Naive B cell (primary cell): ENCODE measurements around the gene EIF3I. TPM values are rescaled to one million over a fixed set of nuclear protein-coding genes. Genes with fewer than 3 reads are reported as not detected.
A peak's percentile ranks its signal among the peaks of the same experiment; 100 is the strongest.
"Not testable (repeated sequence)": the region's sequence is repeated elsewhere in the genome, so short reads cannot be mapped to it uniquely, and the experiment has no call there.

Experiments
- ATAC-seq, 2 donors: fragments of 150-1000 bp; cut with Tn5 transposase; 2 replicates each; pipeline ENCODE4 v1.10.0; 2021; ENCODE audit warnings: low read depth in 2 of 2, mild to moderate bottlenecking in 2 of 2, moderate library complexity in 2 of 2
- DNase-seq: peaks from one replicate; pipeline ENCODE4 v3.0.0; 2022
- H3K27ac Mint-ChIP-seq, 6 donors: one replicate each; pipeline ENCODE4 v1.8.0; 2020 to 2022; ENCODE audit warnings: mild to moderate bottlenecking in 6 of 6, mixed read lengths in 6 of 6, moderate library complexity in 5 of 6, inconsistent platforms in 2 of 6
- H3K27me3 Mint-ChIP-seq, 3 donors: one replicate each; pipeline ENCODE4 v1.8.0; 2021 to 2022; ENCODE audit warnings: mixed read lengths in 3 of 3, mild to moderate bottlenecking in 1 of 3
- H3K36me3 Mint-ChIP-seq, 2 donors: one replicate each; pipeline ENCODE4 v1.8.0; 2020 to 2022; ENCODE audit warnings: mixed read lengths in 2 of 2, inconsistent platforms in 1 of 2, mild to moderate bottlenecking in 1 of 2
- H3K4me1 Mint-ChIP-seq, 3 donors: one replicate each; pipeline ENCODE4 v1.8.0; 2020 to 2022; ENCODE audit warnings: mixed read lengths in 3 of 3, inconsistent platforms in 1 of 3, mild to moderate bottlenecking in 1 of 3, moderate library complexity in 1 of 3
- H3K4me3 Mint-ChIP-seq, 8 donors: one replicate each; pipeline ENCODE4 v1.8.0; 2020 to 2022; ENCODE audit warnings: mild to moderate bottlenecking in 8 of 8, mixed read lengths in 8 of 8, moderate library complexity in 8 of 8, inconsistent platforms in 2 of 8
- H3K9me3 Mint-ChIP-seq, 7 donors: one replicate each; pipeline ENCODE4 v1.8.0; 2020 to 2022; ENCODE audit warnings: mixed read lengths in 7 of 7, mild to moderate bottlenecking in 5 of 7, inconsistent platforms in 2 of 7, moderate library complexity in 1 of 7
- polyA plus RNA-seq, 6 donors: library from polyadenylated mRNA; unstranded; fragments of 300-500 nt; fragmentation: Illumina TruSeq; gene quantifications; one replicate each; pipeline ENCODE4 v1.2.3, GENCODE V29; 2021; ENCODE audit warnings: low read depth in 6 of 6

The EIF3I gene
- polyA plus RNA-seq, 6 donors from 2014 or later: 152 to 251 (median 180) TPM

- Mint-ChIP-seq H3K9me3 (no peaks in the 10 kb centered on the region), H3K4me1 (peaks cover 55 to 77% (median 76%) of the 10 kb centered on the region in 3 donors)
Observed at GRCh38 chr1:32247983-32248889, 26.0 kb downstream of the EIF3I start.

GRCh38 chr1:32249831-32250525 is 27.8 kb downstream of the EIF3I start:
- peak overlapping the region; percentile 76 to 92 (median 85) for H3K4me3 Mint-ChIP-seq
- peak; percentile 87 to 89 for ATAC-seq
- no peaks in the 10 kb centered on the region for H3K36me3 Mint-ChIP-seq
- peaks cover 62 to 90% (median 89%) of the 10 kb centered on the region in 3 donors for H3K4me1 Mint-ChIP-seq
- no peaks in the 10 kb centered on the region for H3K27me3 Mint-ChIP-seq
- H3K9me3 Mint-ChIP-seq: no peaks in the 10 kb centered on the region
- H3K27ac Mint-ChIP-seq: peak overlapping the region; percentile 95 to 99 (median 98)
- DNase-seq: peak; percentile 92

More at GRCh38 chr1:32247983-32248889, 26.0 kb downstream of the EIF3I start:
- Mint-ChIP-seq H3K4me3 (peak overlapping the region; percentile 44 to 93 (median 84)), H3K27ac (peak overlapping the region; percentile 62 to 99 (median 91)), H3K27me3 (no peaks in the 10 kb centered on the region), H3K36me3 (no peaks in the 10 kb centered on the region)
- DNase-seq: peak; percentile 66
- ATAC-seq: no peak

GRCh38 chr1:32250893-32251716 is 28.9 kb downstream of the EIF3I start, which contains the start of gene LCK:
LCK (plus strand) TSS chr1:32251265; CDS start chr1:32274330, 23,065 bp downstream.
- H3K4me3 Mint-ChIP-seq: peak within 1 kb of the TSS; percentile 76 to 92 (median 87)
- peaks cover 61 to 90% (median 83%) of the 10 kb centered on the region in 3 donors for H3K4me1 Mint-ChIP-seq
- DNase-seq (peak; percentile 62), ATAC-seq (peak; percentile 13)
- peak within 1 kb of the TSS; percentile 95 to 99 (median 98) for H3K27ac Mint-ChIP-seq
- no peaks in the 10 kb centered on the region for H3K27me3 Mint-ChIP-seq
- H3K36me3 Mint-ChIP-seq: no peaks in the 10 kb centered on the region
- H3K9me3 Mint-ChIP-seq: no peaks in the 10 kb centered on the region

- H3K4me1 Mint-ChIP-seq: peaks cover 35 to 68% (median 41%) of the 10 kb centered on the region in 3 donors
- H3K4me3 Mint-ChIP-seq: peak overlapping the region in 2 of 8 donors; percentile 27 to 44
- no peaks in the 10 kb centered on the region for H3K36me3 Mint-ChIP-seq
- ATAC-seq: no peak
- no peaks in the 10 kb centered on the region for H3K9me3 Mint-ChIP-seq
- no peaks in the 10 kb centered on the region for H3K27me3 Mint-ChIP-seq
- H3K27ac Mint-ChIP-seq: peak overlapping the region in 2 of 6 donors; percentile 32 to 44
- DNase-seq: no peak
Observed at GRCh38 chr1:32255072-32256071, 33.2 kb downstream of the EIF3I start.

- H3K36me3 Mint-ChIP-seq: no peaks in the 10 kb centered on the region
- H3K9me3 Mint-ChIP-seq: no peaks in the 10 kb centered on the region
- no peaks in the 10 kb centered on the region for H3K27me3 Mint-ChIP-seq
- no peak overlapping the region for H3K4me3 Mint-ChIP-seq
- ATAC-seq (no peak), DNase-seq (no peak)
- H3K4me1 Mint-ChIP-seq: peaks cover 28 to 60% (median 33%) of the 10 kb centered on the region in 3 donors
- peak overlapping the region in 3 of 6 donors; percentile 38 to 74 (median 66) for H3K27ac Mint-ChIP-seq
Observed at GRCh38 chr1:32256473-32257226, 34.4 kb downstream of the EIF3I start.

GRCh38 chr1:32257227-32257508 is 35.0 kb downstream of the EIF3I start:
- Mint-ChIP-seq H3K4me1 (peaks cover 22 to 55% (median 28%) of the 10 kb centered on the region in 3 donors), H3K27me3 (no peaks in the 10 kb centered on the region), H3K36me3 (no peaks in the 10 kb centered on the region), H3K9me3 (no peaks in the 10 kb centered on the region), H3K4me3 (no peak overlapping the region), H3K27ac (peak overlapping the region in 1 of 6 donors; percentile 66)
- DNase-seq (no peak), ATAC-seq (no peak)

- peak overlapping the region in 2 of 6 donors; percentile 50 to 61 for H3K27ac Mint-ChIP-seq
- not testable (repeated sequence) for H3K27me3 Mint-ChIP-seq, H3K36me3 Mint-ChIP-seq, DNase-seq, ATAC-seq, H3K9me3 Mint-ChIP-seq
- peaks cover 28 to 35% (median 30%) of the 10 kb centered on the region in 3 donors for H3K4me1 Mint-ChIP-seq
- peak overlapping the region in 2 of 8 donors; percentile 33 to 35 for H3K4me3 Mint-ChIP-seq
Observed at GRCh38 chr1:32263236-32263593, 41.0 kb downstream of the EIF3I start.

- Mint-ChIP-seq H3K27me3 (no peaks in the 10 kb centered on the region), H3K27ac (peak overlapping the region in 5 of 6 donors; percentile 5 to 94 (median 86)), H3K4me1 (peaks cover 28 to 35% (median 30%) of the 10 kb centered on the region in 3 donors), H3K9me3 (no peaks in the 10 kb centered on the region), H3K4me3 (peak overlapping the region; percentile 4 to 75 (median 49)), H3K36me3 (peaks cover 4 to 7% of the 10 kb centered on the region in 2 donors)
- DNase-seq (no peak), ATAC-seq (peak; percentile 92 to 93)
Observed at GRCh38 chr1:32263744-32264143, 41.5 kb downstream of the EIF3I start.

- no peaks in the 10 kb centered on the region for H3K9me3 Mint-ChIP-seq
- DNase-seq (no peak), ATAC-seq (no peak)
- H3K27ac Mint-ChIP-seq: peak overlapping the region in 2 of 6 donors; percentile 4 to 49
- H3K4me3 Mint-ChIP-seq: peak overlapping the region in 2 of 8 donors; percentile 45 to 50
- peaks cover 23 to 30% (median 24%) of the 10 kb centered on the region in 3 donors for H3K4me1 Mint-ChIP-seq
- H3K36me3 Mint-ChIP-seq: peaks cover 4 to 7% of the 10 kb centered on the region in 2 donors
- no peaks in the 10 kb centered on the region for H3K27me3 Mint-ChIP-seq
Observed at GRCh38 chr1:32265846-32266245, 43.6 kb downstream of the EIF3I start.

- Mint-ChIP-seq H3K4me3 (peak overlapping the region in 1 of 8 donors; percentile 42), H3K27me3 (no peaks in the 10 kb centered on the region), H3K27ac (peak overlapping the region in 5 of 6 donors; percentile 25 to 81 (median 76)), H3K9me3 (no peaks in the 10 kb centered on the region), H3K36me3 (peaks cover 4 to 7% of the 10 kb centered on the region in 2 donors), H3K4me1 (peaks cover 28 to 36% (median 31%) of the 10 kb centered on the region in 3 donors)
- DNase-seq (no peak), ATAC-seq (no peak)
Observed at GRCh38 chr1:32266921-32267591, 44.8 kb downstream of the EIF3I start.

- Mint-ChIP-seq H3K4me1 (peaks cover 41 to 50% (median 48%) of the 10 kb centered on the region in 3 donors), H3K4me3 (no peak overlapping the region), H3K27ac (peak overlapping the region in 2 of 6 donors; percentile 27 to 60), H3K36me3 (peaks cover 4 to 7% of the 10 kb centered on the region in 2 donors), H3K27me3 (no peaks in the 10 kb centered on the region), H3K9me3 (no peaks in the 10 kb centered on the region)
- ATAC-seq: no peak
- no peak for DNase-seq
Observed at GRCh38 chr1:32269744-32270143, 47.5 kb downstream of the EIF3I start.
